A172 (cell line): ENCODE results near the gene AKAP3. TPM values are rescaled to one million over a fixed set of nuclear protein-coding genes. Genes with fewer than 3 reads are reported as not detected.

Experiments used
- DNase-seq: peaks from one replicate; pipeline ENCODE4 v3.0.0-alpha.2; 2015; ENCODE audit warnings: low spot score
- total RNA-seq: library from RNA; depleted of rRNA; stranded (reverse); fragments of >200 nt; shearing (Covaris generic); gene quantifications from 2 replicates; pipeline ENCODE4 v1.2.3, GENCODE V29; 2014; rRNA removed

AKAP3 gene
- 0.14 TPM in 1 of 2 replicates, not detected in the other for total RNA-seq

DNA sequence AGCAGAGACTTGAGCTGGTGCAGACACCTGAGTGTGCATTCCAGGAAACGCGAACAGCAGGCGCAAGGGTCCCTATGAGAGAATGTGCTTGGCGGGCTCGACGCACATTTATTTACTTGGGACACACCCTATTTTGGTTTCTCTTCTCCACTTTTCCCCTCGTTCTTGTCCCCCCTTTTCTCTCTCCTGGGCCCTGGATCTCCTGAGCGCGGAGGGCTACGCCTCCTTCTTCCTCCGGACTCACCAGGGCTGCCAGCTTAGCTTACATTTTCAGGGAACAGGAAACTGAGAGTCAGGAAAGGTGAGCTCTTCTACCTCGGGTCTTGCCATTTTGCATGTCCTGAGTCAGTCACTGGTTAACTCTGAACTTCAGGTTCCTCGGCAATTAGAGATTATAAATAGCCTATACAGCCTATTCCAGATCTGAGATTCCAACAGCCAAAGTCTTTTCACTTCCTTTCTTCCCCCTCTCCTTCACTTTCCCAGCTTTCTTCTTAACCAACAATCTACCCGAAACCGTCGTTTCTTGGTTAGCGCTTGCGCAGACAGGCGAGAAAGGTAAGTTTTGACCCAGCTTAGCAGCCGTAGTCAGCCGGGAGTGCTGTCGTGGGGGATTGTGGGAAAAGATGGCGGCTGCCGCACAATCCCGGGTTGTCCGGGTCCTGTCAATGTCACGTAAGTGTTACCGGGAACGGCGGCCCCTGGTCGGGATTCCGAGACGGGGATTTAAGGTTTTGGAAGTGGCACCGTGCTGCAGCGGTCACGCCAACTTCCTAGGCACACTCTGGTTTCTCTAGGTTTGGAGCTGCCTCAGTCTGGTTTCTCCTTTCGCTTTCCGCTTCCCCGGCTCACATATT lies at the start of gene AKAP3, which contains the start of gene NDUFA9:
AKAP3 (minus strand) TSS at position 551 of the 857 bp plus-strand sequence. CDS start 10,855 bp downstream, outside the sequence.
NDUFA9 (plus strand) TSS at position 614 of the 857 bp plus-strand sequence; CDS start at position 627, 13 bp downstream.
- peak; percentile 54 for DNase-seq

DNA sequence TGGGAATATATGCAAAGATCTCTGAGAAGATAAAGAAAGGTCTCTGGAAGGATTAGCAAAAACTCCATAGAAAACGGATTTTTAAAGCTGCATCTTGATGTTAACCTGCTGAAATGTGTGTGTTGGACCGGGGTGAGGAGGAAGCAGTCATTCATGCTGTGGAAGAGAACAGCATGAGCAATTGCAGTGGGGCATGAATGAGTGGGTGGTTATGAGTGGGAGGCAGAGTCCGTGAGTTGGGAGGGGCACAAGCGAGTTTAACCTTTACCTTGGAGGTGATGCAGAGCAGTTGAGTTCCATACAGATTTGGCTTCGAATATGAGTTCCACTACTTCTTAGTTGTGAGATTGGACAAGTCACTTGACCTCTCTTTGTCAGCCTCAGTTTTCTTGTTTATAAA lies 41.9 kb upstream of the AKAP3 start:
- no peak for DNase-seq

DNA sequence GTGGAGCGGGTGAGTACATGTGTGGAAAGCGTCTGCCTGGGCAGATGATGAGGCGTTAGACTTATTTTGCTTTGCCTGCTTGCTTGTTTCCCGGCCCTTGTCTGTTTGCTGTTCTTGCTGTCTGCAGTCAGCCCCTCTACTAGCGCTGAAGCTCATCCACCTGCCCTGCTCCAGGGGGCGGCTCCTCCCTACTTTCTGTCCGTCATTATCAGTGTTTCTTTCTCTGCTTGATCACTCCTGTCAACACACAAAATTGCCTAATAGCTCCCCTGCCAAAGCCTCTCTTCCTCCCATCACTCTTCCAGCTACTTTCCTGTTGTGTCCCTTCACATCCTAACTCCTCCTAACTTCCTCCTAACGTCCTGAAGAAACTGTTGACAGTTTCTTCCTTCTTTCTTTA lies 36.5 kb upstream of the AKAP3 start:
- DNase-seq: no peak

DNA sequence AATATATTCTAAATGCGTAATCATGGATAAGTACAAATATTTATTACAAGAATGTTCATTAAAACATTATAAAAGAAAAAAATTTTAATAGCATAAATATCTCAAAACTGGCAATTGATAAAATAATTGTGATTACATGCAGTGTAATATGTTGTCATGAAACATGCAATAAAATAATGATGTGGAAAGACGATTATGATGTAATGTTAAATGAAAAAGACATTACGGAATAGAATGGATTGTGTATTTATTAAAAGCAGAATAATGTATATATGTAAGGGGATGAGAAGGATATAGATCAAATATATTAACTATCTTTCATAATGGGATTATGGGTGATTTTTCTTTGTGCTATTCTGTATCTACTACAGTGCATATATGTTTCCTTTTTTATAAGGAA lies 32.9 kb upstream of the AKAP3 start:
- no peak for DNase-seq

DNA sequence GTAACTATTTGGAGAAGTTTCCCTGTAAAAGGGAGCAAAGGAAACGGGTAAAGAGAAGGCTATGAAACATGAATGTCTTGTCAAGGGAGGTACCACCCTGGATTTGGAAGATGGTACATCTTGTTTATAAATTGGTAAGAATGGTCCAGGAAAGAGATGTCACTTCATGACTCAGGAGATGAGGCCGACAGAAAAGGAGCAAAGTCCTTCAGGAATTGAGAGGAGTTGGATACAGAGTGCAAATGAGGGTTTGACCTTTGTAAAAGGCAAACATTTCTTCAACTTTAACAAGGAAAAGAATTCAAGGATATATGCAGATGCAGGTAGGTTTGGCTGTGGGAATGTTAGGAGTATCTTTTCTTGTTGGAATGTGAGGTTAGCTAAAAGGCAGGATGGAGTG lies 30.9 kb upstream of the AKAP3 start:
- no peak for DNase-seq

DNA sequence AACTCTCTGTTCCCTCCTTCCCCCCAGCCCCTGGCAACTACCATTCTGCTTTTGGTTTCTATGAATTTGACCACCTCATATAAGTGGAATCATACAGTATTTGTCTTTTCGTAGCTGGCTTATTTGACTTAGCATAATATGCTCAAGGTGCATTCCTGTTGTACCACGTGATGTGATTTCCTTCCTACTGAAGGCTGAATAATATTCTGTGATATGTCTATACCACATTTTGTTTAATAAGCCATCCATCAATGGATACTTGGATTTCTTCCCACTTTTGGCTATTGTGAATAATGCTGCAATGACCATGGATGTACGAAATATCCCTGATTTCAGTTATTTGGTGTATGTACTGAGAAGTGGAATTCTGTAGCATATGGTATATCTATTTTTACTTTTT lies 16.4 kb upstream of the AKAP3 start:
- DNase-seq: no peak

DNA sequence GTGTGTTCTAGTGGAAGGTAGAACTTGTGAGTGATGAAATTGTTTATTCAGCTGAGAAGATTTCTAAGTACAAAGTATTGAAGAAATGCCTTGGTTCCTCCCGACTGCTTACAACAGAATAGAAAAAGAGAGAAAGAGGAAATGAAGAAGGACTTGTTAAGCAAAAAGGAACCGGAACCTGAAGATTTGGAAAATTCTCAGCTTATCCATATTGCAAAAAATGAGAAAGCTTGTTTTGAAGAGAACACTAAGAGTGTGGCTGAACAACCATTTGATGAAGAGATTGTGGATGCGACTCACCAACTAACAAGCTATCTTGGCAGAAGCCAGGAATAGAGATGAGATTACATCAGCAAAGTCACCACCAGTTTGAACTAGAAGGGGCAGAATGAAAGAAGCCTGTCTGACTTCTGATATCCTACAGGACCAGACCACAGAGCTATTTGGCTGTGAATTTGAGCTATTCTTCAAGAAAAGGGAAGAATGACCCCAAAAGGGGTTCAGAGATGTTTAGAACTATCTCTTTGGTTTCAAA lies 15.2 kb upstream of the AKAP3 start:
- peak; percentile 41 for DNase-seq

DNA sequence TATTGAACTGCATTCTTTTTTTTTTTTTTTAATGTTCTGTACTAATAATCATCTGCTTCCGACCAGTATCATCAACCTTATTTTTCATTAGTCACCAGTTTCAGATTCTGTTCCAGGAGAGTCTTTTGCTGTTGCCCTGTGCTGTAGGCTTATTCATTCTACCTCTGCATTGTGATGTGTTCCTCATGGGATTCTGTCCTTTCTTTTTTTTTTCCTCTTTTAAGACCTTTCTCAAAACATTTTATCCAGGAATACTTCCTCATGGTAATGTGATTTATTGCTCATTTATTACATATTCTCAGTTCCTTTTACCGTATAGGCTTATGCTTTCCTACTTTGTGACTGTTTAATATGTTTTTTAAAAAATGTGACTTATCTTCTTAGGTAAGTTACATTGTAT lies 4.8 kb upstream of the AKAP3 start:
- DNase-seq: no peak

DNA sequence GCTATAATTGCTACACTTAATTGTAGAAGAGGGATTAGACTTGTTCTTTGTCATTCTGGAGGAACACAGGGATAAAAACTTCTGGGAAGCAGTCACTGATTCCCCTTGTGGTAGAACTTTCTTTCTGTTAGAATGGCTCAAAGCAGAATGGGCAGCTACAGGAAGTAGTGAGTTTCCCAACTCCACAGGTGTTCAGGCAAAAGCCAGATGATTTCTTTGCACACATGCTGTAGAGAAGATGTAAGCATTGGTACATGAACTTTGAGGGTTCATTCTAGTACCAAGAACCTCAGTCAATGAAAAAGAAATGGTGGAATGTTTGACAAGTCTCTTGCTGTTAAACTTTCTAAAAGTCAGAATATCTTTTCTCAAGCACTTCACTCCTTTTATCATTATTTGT lies 4.4 kb upstream of the AKAP3 start:
- no peak for DNase-seq

DNA sequence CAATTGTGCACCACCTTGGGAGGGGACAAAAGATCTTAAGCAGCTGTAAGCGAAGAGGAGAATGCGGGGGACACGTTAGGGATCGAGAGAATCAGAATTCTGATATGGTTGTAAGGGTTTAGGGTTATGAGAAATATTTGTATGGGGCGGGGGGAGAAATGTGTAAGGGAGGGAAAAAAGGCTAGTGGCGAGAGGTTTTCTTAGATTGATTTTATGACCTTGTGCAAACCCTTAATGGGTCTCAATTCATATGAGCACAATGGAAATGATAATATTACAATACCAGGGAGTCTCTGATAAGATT lies 459 bp upstream of the AKAP3 start:
- no peak for DNase-seq

DNA sequence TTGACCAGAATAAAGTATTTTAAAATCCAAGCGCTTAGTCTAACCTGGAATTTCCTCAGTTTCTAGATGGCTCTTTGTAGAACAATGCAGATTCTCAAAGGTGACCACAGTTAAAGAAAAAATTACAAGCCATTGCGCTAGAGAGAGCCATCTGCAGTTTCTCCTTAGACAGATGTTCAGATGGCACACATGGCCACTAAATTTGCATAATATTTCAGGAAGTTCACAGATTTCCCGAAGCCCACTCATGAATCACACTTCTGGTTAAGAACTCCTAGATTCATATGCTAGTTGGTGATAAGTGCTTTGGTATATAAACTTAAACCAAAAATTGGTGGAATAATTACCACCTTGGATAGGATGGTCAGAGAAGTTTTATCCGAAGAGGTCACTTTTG lies 749 bp downstream of the AKAP3 start:
- no peak for DNase-seq

DNA sequence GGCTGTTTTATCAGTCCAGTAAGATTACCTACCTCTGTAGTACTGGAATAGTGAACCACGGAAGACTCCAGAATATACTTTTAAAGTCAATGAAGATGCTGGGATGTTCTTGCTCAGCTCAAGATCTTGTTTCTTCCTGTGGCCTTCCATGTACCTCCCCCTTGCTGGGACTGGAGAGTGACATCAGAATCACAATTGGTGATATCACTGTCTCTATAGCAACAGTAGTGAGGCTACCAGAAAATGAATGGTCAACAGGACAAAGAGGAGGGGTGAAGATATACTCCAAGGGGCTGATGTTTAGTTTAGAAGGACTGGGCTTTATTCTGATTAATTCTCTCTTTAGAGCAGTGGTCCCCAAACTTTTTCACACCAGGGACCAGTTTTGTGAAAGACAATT lies 3.8 kb downstream of the AKAP3 start:
- no peak for DNase-seq

DNA sequence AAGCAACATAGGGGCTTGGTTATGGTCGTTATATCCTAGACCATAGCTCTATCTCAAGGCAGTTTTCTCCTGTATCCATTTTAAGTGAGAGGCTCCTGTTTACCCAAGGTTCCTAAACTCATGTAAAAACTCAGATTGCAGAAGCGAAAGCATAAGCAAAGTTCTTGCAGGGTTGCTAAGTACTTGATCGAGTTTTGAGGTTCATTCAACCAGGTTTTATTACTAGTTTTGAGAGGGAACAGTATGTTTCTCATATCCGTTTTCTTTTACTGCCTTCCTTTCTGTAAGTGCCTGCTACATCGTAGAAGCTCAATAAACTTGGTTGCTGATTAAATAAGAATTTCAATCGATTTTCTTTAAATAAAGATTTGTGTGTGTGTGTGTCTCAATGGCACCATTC lies 5.1 kb downstream of the AKAP3 start:
- no peak for DNase-seq

DNA sequence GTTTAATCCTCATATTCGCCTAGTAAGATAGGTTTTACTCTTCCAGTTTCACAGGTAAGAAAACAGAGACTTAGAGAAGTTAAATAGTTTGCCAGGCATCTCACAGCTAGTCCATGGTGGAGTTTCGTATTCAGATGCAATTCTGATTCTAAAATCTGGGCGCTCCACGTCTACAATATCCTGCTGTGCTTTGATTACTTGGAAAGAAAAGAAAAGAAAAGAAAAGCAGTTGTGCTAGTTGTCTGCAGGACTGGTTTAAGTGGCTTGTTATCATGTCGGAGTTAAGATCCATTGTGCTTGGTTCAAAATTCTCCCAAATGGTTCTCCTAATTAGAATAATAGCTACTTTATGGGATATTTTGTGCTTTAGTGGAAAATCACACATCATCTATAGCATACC lies 18.6 kb downstream of the AKAP3 start:
- no peak for DNase-seq

DNA sequence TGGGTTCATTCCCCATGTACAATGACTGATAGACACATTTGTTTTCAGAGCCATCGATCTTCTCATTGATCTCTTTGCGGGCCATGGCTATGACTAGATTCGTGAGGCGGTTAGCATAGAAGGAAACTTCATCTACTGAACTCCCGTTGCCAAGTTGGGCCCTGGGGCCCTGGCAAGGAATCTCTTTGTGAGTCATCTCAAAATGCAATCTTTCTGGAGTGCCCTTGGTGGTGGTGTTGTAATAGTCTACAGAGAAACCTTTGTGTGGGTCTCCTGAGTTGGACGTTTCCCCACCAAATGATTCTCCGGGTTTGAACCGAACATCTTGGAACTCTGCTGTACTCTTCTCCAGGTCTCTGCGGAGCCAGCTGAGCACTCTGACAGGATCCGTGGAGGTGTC lies 20.4 kb downstream of the AKAP3 start:
- DNase-seq: no peak

DNA sequence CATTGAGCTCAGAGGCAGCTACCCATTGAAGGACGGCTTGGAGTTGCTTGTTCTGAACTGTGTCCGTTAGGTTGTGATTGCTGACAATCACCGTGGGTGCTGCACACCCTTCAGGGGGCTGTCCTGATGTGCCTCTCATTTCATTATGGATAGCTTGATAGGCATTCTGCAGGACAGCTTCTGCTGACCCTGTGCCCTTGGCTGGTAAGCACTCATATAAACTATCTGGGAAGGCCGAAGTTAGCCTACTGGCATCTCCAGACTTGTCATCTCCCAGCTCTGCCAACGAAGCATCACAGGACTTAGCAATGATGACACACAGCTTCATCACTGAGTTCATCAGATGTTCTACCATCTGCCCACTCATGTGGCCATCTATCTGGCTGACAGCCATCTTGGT lies 22.3 kb downstream of the AKAP3 start:
- DNase-seq: no peak

DNA sequence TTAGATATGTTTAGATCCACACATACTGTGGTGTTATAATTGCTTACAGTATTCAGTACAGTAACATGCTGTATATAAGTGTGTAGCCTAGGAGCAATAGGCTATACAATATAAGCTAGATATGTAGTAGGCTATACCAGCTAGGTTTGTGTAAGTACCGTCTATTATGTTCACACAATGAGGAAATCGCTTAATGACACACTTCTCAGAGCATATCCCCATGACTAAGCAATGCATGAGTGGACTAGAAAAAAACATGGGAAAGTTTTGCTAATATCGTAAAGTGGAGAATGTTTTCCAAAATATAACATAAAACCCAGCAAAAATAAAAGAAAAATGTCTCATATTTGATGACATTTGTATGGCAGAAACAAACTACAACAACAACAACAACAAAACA lies 27.3 kb downstream of the AKAP3 start:
- DNase-seq: no peak

DNA sequence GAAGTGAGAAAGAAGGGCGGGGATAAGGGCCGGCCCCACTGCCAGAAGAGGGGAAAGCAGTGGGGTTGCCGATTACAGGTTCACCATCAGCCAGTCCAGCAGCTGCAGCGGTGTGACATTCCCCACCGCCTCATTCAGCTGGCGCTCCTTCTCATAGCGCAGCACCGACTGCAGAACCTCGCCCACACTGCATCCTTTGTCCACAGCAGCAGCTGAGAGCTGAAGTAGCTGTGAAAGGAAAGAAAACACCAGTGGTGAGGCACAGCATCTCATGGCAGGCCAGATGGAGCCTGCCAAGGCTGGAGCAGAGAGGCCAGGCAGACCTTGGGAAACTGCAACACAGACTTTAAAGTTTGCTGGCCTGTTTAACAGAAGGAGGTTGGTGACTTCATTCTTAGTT lies 33.2 kb downstream of the AKAP3 start:
- DNase-seq: no peak

DNA sequence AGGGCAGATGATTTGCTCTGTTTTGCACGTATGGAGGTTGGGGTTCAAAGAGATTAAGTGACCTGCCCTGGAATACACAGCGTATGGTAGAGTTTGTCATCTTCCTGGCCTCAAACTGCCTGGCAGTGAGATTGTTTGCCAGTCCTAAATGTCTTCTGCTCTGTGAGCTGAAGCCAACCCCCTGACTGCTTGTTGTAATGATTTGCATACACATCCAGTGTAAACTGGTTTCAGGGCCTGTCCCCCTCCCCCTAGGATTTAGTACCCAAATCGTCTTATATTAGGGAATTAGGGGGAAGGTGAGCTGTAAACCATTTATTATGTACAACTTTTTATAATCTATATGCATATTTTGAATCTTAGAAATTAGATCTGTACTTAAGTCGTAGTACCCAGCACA lies 38.4 kb downstream of the AKAP3 start:
- no peak for DNase-seq

DNA sequence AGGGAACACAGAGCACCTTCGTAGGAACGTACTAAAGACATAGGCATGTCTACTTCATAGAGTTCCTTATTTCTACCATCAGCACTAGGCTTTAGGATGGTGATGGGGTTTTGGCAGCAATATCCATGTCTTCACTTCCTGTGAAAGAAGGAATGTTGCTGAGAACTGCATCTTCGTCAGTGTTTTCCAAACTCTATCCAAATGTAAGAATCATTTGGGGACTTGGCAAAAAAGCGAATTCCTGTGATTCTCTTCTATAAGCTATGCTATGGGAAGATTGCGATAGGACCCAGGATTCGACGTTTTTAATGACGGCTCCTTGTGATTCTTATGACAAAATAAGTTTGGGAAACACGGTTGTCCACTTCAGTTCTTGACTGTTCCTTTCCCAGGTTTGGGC lies 39.8 kb downstream of the AKAP3 start:
- DNase-seq: no peak

DNA sequence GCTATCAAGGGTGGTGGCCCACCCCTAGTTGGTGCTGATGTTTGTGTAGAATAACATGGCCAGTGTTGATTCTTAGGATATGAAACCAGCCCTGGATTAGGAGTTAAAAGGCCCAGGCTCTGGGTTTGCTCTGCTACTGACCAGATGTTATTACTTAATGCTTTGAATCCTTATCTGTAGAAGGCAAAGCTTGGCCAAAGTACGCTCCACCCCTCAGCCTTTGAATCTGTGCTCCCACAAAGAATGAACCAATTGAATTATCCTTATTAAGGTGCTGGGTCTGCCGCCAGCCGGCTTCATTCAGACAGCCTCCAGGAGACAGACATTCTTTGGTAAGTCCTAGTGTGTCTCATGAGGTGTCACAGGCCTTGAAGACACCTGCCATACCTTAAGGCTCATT lies 41.8 kb downstream of the AKAP3 start:
- no peak for DNase-seq

DNA sequence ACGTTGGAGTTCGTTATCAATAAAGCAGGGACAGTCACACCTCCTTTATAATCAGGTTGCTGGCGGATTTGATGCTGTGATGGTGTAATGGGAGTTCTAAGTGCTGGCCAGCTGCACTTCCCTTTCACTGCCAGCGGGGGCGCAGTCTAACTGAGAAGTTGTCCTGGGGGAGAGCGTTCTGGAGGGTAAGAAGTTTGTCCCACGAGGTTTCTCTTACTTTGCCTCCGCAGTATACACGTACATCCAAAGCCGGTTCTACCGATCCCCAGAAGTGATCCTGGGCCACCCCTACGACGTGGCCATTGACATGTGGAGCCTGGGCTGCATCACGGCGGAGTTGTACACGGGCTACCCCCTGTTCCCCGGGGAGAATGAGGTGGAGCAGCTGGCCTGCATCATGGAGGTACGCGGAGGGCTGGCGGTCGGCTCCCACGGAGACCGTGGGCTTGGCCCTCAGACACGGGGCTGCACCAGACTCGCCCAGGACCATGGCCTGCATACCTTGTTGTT lies 44.1 kb downstream of the AKAP3 start:
- peak; percentile 70 for DNase-seq

DNA sequence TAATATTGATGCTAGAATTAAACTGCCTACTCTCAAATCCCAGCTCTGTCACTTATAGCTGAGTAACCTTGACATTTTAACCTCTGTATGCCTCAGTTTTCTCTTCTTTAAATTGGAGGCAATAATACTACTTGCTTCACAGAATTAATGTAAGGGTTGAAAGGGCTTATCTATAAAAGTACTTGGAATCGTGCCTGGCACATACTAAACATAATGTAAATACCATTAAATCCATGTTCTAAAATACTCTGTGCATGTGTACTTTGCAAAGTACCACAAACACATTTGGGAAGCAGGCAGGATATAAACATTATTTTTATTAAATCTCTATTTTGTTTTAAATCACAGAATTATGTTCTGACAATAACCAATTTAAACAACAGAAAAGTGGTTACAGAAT lies 44.9 kb downstream of the AKAP3 start:
- DNase-seq: no peak

DNA sequence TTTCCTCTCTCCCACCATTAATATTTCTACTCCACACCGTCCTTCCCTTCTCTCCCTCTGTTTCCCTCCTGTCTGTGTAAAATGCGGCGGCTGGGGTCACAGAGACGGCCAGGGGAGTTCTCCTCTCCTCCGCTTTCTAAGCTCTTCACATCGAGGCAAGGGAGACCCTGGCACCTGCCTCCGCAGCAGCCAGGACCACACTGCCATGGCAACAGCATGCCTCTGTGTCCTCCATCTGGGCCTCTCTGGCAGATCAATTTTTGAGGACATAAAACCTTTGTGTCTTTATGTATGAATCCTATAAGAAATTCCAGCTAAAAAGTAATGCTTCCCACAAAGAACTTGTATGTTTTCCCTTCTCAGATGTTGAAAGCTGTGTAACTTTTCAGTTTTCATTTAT lies 45.4 kb downstream of the AKAP3 start:
- DNase-seq: no peak
